ENCODE data around the gene HSPD1.
"Not testable (repeated sequence)": the region's sequence is repeated elsewhere in the genome, so short reads cannot be mapped to it uniquely, and the experiment has no call there.

DNA sequence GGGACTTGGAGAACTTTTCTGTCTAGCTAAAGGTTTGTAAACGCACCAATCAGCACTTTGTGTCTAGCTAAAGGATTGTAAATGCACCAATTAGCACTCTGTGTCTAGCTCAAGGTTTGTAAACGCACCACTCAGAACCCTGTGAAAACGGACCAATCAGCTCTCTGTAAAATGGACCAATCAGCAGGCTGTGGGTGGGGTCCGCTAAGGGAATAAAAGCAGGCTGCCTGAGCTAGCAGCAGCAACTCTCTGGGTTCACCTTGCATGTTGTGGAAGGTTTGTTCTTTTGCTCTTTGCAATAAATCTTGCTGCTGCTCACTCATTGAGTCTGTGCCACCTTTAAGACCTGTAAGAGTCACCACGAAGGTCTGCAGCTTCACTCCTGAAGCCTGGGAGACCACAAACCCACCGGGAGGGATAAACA, 48.7 kb downstream of the HSPD1 start:
- TF ChIP-seq, protein P1, sequence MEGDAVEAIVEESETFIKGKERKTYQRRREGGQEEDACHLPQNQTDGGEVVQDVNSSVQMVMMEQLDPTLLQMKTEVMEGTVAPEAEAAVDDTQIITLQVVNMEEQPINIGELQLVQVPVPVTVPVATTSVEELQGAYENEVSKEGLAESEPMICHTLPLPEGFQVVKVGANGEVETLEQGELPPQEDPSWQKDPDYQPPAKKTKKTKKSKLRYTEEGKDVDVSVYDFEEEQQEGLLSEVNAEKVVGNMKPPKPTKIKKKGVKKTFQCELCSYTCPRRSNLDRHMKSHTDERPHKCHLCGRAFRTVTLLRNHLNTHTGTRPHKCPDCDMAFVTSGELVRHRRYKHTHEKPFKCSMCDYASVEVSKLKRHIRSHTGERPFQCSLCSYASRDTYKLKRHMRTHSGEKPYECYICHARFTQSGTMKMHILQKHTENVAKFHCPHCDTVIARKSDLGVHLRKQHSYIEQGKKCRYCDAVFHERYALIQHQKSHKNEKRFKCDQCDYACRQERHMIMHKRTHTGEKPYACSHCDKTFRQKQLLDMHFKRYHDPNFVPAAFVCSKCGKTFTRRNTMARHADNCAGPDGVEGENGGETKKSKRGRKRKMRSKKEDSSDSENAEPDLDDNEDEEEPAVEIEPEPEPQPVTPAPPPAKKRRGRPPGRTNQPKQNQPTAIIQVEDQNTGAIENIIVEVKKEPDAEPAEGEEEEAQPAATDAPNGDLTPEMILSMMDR (IDR thresholded peaks at IDR 0.05), result not testable (repeated sequence)
- not testable (repeated sequence) for TF ChIP-seq CBX2 (IDR thresholded peaks at IDR 0.05; ENCODE audit: borderline replicate concordance, low read depth); NFE2L2 (conservative IDR thresholded peaks at IDR 0.05; ENCODE audit: low read length); POLR2A (IDR thresholded peaks at IDR 0.05; ENCODE audit: low read length); MYC (IDR thresholded peaks at IDR 0.05; ENCODE audit: borderline replicate concordance, low read length); SMC3 (IDR thresholded peaks at IDR 0.05); EP300 (IDR thresholded peaks at IDR 0.05)
- TF ChIP-seq, protein P2, sequence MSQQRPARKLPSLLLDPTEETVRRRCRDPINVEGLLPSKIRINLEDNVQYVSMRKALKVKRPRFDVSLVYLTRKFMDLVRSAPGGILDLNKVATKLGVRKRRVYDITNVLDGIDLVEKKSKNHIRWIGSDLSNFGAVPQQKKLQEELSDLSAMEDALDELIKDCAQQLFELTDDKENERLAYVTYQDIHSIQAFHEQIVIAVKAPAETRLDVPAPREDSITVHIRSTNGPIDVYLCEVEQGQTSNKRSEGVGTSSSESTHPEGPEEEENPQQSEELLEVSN (IDR thresholded peaks at IDR 0.05; ENCODE audit: borderline replicate concordance, low read depth), result not testable (repeated sequence)
